ENCODE data around the gene LITAFD. TPM values are rescaled to one million over a fixed set of nuclear protein-coding genes. Genes with fewer than 3 reads are reported as not detected.

LITAFD gene
- total RNA-seq, 4 donors from 2014 or later: not detected

- H3K36me3 ChIP-seq: peaks cover 9 to 39% (median 33%) of the 10 kb centered on the region in 4 donors
- TF ChIP-seq EP300 (IDR thresholded peaks at IDR 0.05): no peak
- TF ChIP-seq, protein P1, sequence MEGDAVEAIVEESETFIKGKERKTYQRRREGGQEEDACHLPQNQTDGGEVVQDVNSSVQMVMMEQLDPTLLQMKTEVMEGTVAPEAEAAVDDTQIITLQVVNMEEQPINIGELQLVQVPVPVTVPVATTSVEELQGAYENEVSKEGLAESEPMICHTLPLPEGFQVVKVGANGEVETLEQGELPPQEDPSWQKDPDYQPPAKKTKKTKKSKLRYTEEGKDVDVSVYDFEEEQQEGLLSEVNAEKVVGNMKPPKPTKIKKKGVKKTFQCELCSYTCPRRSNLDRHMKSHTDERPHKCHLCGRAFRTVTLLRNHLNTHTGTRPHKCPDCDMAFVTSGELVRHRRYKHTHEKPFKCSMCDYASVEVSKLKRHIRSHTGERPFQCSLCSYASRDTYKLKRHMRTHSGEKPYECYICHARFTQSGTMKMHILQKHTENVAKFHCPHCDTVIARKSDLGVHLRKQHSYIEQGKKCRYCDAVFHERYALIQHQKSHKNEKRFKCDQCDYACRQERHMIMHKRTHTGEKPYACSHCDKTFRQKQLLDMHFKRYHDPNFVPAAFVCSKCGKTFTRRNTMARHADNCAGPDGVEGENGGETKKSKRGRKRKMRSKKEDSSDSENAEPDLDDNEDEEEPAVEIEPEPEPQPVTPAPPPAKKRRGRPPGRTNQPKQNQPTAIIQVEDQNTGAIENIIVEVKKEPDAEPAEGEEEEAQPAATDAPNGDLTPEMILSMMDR (IDR thresholded peaks at IDR 0.05): no peak
- no peak for TF ChIP-seq POLR2AphosphoS5 (IDR thresholded peaks at IDR 0.05)
- TF ChIP-seq POLR2A (IDR thresholded peaks at IDR 0.05; ENCODE audit: low read depth): no peak
- H3K4me3 ChIP-seq: no peak overlapping the region
- no peak overlapping the region for H3K27ac ChIP-seq (replicated peaks in 1 of 4)
- H3K27me3 ChIP-seq: no peaks in the 10 kb centered on the region
- H3K4me1 ChIP-seq: peaks cover 21 to 29% (median 25%) of the 10 kb centered on the region in 4 donors
- H3K9me3 ChIP-seq: no peaks in the 10 kb centered on the region
- 91% methylated on average over 10 of the region's 10 CpGs for WGBS
- DNase-seq (ENCODE audit: extremely low spot score): no peak
- intact Hi-C loops (cut with DNase I): no loop called here
These were observed 35.7 kb upstream of the LITAFD start for GRCh38 chr16:8846401-8846932.

DNA sequence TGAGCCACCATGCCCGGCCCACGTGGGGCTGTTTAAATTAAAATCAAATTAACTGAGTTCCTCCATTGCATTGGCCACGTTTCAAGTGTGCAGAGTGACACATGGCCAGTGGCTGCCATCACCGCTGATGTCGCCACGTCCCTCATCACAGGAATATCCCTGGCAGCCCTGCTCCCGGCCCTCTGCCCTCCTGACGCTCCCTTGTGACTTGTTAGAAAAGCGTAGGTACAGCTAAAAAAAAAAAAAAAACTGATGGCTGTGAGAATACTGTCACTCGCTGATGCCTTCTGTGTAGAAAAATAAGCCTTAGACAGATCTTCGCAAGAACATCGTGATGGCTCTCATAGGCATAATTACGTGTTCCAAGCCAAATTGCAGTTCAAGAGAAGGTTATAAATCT is 35.0 kb upstream of the LITAFD start:
- Histone ChIP-seq H3K27ac (replicated peaks in 1 of 4) (no peak overlapping the region), H3K9me3 (no peaks in the 10 kb centered on the region), H3K27me3 (no peaks in the 10 kb centered on the region), H3K36me3 (peaks cover 9 to 43% (median 34%) of the 10 kb centered on the region in 4 donors), H3K4me1 (peaks cover 21 to 29% (median 25%) of the 10 kb centered on the region in 4 donors), H3K4me3 (no peak overlapping the region)
- 86% methylated on average over 13 of the region's 13 CpGs for WGBS
- intact Hi-C loops (cut with DNase I): no loop called here
- no peak for DNase-seq (ENCODE audit: extremely low spot score)
- TF ChIP-seq POLR2A (IDR thresholded peaks at IDR 0.05; ENCODE audit: low read depth): no peak
- no peak for TF ChIP-seq POLR2AphosphoS5 (IDR thresholded peaks at IDR 0.05)
- TF ChIP-seq, protein P1 (IDR thresholded peaks at IDR 0.05): no peak
- no peak for TF ChIP-seq EP300 (IDR thresholded peaks at IDR 0.05)

- Histone ChIP-seq H3K4me1 (peaks cover 21 to 29% (median 25%) of the 10 kb centered on the region in 4 donors), H3K27ac (replicated peaks in 1 of 4) (no peak overlapping the region)
- intact Hi-C loops (cut with DNase I): no loop called here
These were observed 34.5 kb upstream of the LITAFD start for GRCh38 chr16:8847623-8848022.

DNA sequence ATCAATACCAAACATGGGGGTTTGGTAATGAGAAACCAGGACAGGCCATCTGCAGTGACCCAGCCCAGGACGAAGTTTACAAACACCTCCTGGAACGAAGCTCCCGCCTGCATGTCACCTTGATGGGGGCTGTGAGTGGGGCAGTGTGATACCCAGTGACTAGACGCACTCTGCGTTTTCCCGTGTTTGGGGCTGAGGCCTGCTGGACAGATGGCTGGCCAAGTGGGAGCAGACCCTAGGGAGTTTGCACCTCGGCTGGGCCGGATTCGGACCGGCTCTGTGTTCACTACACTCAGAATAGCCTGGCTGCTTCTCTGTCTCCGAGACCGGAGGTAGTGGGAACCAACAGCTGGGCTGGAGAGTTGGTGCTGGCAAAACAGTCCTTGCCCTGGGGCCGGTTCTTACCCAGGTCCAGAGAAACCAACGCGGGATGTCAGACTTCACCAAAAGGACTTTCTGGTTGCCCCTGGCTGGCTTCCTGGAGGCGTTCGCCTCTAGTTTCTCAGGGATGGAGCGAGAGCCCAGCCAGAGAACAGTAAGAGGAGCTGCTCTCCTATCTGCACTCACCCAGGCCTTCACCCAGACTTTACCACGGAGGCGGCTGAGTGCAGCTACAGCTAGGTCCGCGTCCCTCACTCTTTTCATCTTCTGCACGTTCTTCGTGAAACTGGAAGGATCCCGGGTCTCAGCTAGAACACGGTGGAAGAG is 33.8 kb upstream of the LITAFD start:
- 93% methylated on average over 16 of the region's 26 CpGs for WGBS
- Histone ChIP-seq H3K4me3 (no peak overlapping the region), H3K27me3 (no peaks in the 10 kb centered on the region), H3K27ac (replicated peaks in 1 of 4) (peak overlapping the region in 1 of 4 donors; percentile 64), H3K9me3 (no peaks in the 10 kb centered on the region), H3K4me1 (peaks cover 21 to 29% (median 25%) of the 10 kb centered on the region in 4 donors), H3K36me3 (peaks cover 9 to 54% (median 36%) of the 10 kb centered on the region in 4 donors)
- intact Hi-C loops (cut with DNase I): no loop called here
- DNase-seq (ENCODE audit: extremely low spot score): no peak
- TF ChIP-seq, protein P1 (IDR thresholded peaks at IDR 0.05): no peak
- TF ChIP-seq POLR2A (IDR thresholded peaks at IDR 0.05; ENCODE audit: low read depth): no peak

More at GRCh38 chr16:8847623-8848022, 34.5 kb upstream of the LITAFD start:
- Histone ChIP-seq H3K27me3 (no peaks in the 10 kb centered on the region), H3K36me3 (peaks cover 9 to 47% (median 34%) of the 10 kb centered on the region in 4 donors), H3K4me3 (no peak overlapping the region), H3K9me3 (no peaks in the 10 kb centered on the region)
- TF ChIP-seq POLR2AphosphoS5 (IDR thresholded peaks at IDR 0.05) (no peak), POLR2A (IDR thresholded peaks at IDR 0.05; ENCODE audit: low read depth) (no peak), EP300 (IDR thresholded peaks at IDR 0.05) (no peak)
- TF ChIP-seq, protein P1 (IDR thresholded peaks at IDR 0.05): no peak
- whole genome bisulfite sequencing: 90% methylated on average over 12 of the region's 15 CpGs
- peak; percentile 87 for DNase-seq (ENCODE audit: extremely low spot score)

Data from esophagus muscularis mucosa (tissue), 4 donors.